Kidney (tissue), 14 donors: ENCODE data around the gene HNRNPLL. TPM values are rescaled to one million over a fixed set of nuclear protein-coding genes. Genes with fewer than 3 reads are reported as not detected.
"Not testable (repeated sequence)": the region's sequence is repeated elsewhere in the genome, so short reads cannot be mapped to it uniquely, and the experiment has no call there.

Experiments
- DNase-seq, 5 donors: peaks; one replicate each; pipeline ENCODE4 v3.0.0-alpha.2; 2013 to 2020
- FAIRE-seq: peaks from 2 replicates; lab custom pipeline; 2012; peaks lifted over from hg19 to GRCh38; lab: Jason Lieb, UNC
- H3K27ac ChIP-seq, 2 donors: one replicate each; pipeline ENCODE4 v1.7.0; 2013; ENCODE audit warnings: low read depth in 2 of 2, low read length in 2 of 2, inconsistent platforms in 1 of 2
- H3K27me3 ChIP-seq: one replicate; pipeline ENCODE4 v1.7.1; 2013; ENCODE audit warnings: low read length, inconsistent platforms; ENCODE audit not compliant: control insufficient read depth, insufficient read depth
- H3K36me3 ChIP-seq, 3 donors: one replicate each; pipeline versions ENCODE4 v1.7.0 to v1.7.1; 2013; ENCODE audit warnings: low read length in 3 of 3, control low read depth in 1 of 3, inconsistent platforms in 1 of 3; ENCODE audit not compliant: insufficient read depth in 3 of 3, control insufficient read depth in 2 of 3
- H3K4me1 ChIP-seq, 3 donors: one replicate each; pipeline versions ENCODE4 v1.7.0 to v1.7.1; 2013; ENCODE audit warnings: low read length in 3 of 3, inconsistent platforms in 1 of 3, low read depth in 1 of 3; ENCODE audit not compliant: control insufficient read depth in 2 of 3, insufficient read depth in 2 of 3
- H3K4me3 ChIP-seq, 3 donors: one replicate each; pipeline versions ENCODE4 v1.7.0 to v1.8.1; 2013; ENCODE audit warnings: low read length in 3 of 3, control low read depth in 1 of 3, inconsistent platforms in 1 of 3
- H3K9ac ChIP-seq, 3 donors: one replicate each; pipeline versions ENCODE4 v1.7.0 to v1.7.1; 2013; ENCODE audit warnings: low read length in 3 of 3, control low read depth in 1 of 3, inconsistent platforms in 1 of 3
- H3K9me3 ChIP-seq, 3 donors: one replicate each; pipeline versions ENCODE4 v1.7.0 to v1.7.1; 2013; ENCODE audit warnings: low read length in 3 of 3, control low read depth in 1 of 3, inconsistent platforms in 1 of 3; ENCODE audit not compliant: control insufficient read depth in 2 of 3, insufficient read depth in 1 of 3
- intact Hi-C: fragments of 100-400 bp; cut with DNase I; formaldehyde crosslinking; loops from one replicate; pipeline ENCODE4 v1.11.1; 2022
- polyA plus RNA-seq: library from polyadenylated mRNA; stranded (reverse); fragments of 350-450 nt; fragmentation: Illumina TruSeq; extraction: RNeasy Lipid Tissue Mini Kit (QIAGEN cat#74804); gene quantifications from one replicate; pipeline ENCODE4 v1.2.3, GENCODE V29; 2014; ENCODE audit warnings: low read depth, low replicate concordance; ENCODE audit not compliant: insufficient read depth
- total RNA-seq: library from RNA; stranded (reverse); fragmentation: NEBNext Ultra II Directional; extraction: Animal tissue kit (Norgen Biotek cat#: 25700); gene quantifications from one replicate; pipeline ENCODE4 v1.2.1, GENCODE V29; 2021
- TF ChIP-seq, protein P1 (sequence below): IDR thresholded peaks from 3 replicates; pipeline ENCODE4 v1.5.1; 2012; ENCODE audit warnings: mild to moderate bottlenecking, moderate library complexity, borderline replicate concordance; ENCODE audit not compliant: insufficient read depth; ENCODE audit errors: extremely low read depth
- donor health status: control.
- donor health status: control.
- donor health status: control.
- donor health status: control.
- donor health status: control.
- donor health status: DM: yes; HTN: yes; CAD: no.
- donor health status: Normal renal cell carcinoma (clear cell type).

The HNRNPLL gene
- total and polyA plus RNA-seq, 2 donors from 2014 or later = 15.5 to 51.0 TPM

GRCh38 chr2:38546064-38546463, 56.7 kb downstream of the HNRNPLL start:
- DNase-seq = no peak
- H3K9ac ChIP-seq = no peak overlapping the region

DNA sequence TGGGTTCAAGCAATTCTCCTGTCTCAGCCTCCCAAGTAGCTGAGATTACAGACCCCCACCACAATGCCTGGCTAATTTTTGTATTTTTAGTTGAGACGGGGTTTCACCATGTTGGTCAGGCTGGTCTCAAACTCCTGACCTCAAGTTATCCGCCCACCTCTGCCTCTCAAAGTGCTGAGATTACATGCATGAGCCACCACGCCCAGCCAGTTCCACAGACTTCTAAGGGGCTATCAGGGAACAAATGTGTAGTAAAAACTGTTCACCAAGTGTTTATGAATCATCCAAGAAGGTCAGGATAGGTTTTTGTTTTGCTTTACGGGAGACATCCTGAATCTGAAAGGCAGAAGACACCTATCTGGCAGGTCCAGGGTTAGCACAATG, 60.5 kb downstream of the HNRNPLL start:
- FAIRE-seq, H3K4me1 ChIP-seq, H3K27me3 ChIP-seq, H3K4me3 ChIP-seq, DNase-seq, intact Hi-C loops, H3K9ac ChIP-seq, H3K27ac ChIP-seq, H3K9me3 ChIP-seq, H3K36me3 ChIP-seq: not testable (repeated sequence)

More at GRCh38 chr2:38546064-38546463, 56.7 kb downstream of the HNRNPLL start:
- intact Hi-C loops = no loop called here
- Histone ChIP-seq H3K4me3 (no peak overlapping the region), H3K27ac (no peak overlapping the region), H3K9me3 (no peaks in the 10 kb centered on the region), H3K36me3 (no peaks in the 10 kb centered on the region), H3K27me3 (no peaks in the 10 kb centered on the region), H3K4me1 (peaks cover 0 to 2% (median 0%) of the 10 kb centered on the region in 3 donors)
- no peak for FAIRE-seq
- TF ChIP-seq, protein P1, sequence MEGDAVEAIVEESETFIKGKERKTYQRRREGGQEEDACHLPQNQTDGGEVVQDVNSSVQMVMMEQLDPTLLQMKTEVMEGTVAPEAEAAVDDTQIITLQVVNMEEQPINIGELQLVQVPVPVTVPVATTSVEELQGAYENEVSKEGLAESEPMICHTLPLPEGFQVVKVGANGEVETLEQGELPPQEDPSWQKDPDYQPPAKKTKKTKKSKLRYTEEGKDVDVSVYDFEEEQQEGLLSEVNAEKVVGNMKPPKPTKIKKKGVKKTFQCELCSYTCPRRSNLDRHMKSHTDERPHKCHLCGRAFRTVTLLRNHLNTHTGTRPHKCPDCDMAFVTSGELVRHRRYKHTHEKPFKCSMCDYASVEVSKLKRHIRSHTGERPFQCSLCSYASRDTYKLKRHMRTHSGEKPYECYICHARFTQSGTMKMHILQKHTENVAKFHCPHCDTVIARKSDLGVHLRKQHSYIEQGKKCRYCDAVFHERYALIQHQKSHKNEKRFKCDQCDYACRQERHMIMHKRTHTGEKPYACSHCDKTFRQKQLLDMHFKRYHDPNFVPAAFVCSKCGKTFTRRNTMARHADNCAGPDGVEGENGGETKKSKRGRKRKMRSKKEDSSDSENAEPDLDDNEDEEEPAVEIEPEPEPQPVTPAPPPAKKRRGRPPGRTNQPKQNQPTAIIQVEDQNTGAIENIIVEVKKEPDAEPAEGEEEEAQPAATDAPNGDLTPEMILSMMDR = no peak

DNA sequence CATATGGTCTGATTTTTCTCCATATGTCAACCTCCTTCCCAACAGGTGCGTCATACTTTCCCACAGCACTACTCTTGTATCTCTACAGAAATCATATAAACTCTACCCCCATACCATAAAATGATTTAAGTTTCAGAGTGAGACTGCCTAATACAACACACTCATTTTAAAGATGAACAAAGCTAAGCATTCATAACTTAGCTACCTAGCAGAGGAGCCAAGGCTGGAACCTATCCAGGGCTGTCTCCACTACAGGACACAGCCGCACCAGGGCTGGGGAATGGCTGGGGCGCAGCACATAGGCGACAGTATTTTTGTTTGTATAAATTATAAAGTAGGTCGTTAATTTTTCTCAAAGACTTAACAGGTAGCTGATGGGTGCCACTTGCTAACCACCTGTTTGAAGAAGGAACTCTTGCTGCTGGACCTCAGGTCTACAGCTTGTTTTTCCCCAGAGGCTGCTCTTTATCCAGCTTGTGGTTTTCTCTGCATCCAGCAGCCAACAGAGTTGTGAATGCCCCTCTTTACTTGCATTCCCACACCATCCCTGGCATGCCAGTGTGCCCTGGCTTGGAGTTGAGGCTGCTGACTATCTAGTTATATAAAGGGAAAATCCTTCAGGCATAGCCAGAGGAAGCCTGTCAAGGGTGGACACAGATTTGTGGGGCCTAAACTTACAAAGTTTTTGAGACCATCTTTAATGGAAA, 62.0 kb downstream of the HNRNPLL start:
- TF ChIP-seq, protein P1 = no peak
- Histone ChIP-seq H3K4me3 (no peak overlapping the region), H3K9me3 (no peaks in the 10 kb centered on the region), H3K36me3 (no peaks in the 10 kb centered on the region), H3K9ac (no peak overlapping the region), H3K4me1 (peaks cover 0 to 2% (median 0%) of the 10 kb centered on the region in 3 donors), H3K27ac (no peak overlapping the region), H3K27me3 (no peaks in the 10 kb centered on the region)
- intact Hi-C loops = no loop called here
- DNase-seq = no peak
- FAIRE-seq = no peak

DNA sequence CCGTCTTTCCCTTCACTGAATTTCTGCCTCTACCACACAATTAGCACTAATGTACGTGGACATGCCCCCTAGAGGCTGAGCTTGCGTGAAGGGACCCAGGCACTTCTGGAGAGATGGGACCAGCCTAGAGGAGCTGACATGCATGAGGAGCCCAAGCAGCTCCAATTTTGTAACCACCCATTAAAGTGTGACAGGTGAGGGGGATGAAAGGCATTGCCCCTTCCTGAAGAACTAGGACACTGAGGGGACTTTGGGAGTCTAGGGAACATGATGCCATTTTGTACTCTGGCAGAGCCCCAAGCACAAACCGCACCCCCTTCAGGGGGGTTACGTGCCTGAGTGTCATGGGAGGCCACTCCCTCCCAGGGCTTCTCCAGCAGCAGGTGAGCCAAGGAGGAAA, 63.6 kb downstream of the HNRNPLL start:
- Histone ChIP-seq H3K4me1 (peaks cover 0 to 2% (median 0%) of the 10 kb centered on the region in 3 donors), H3K4me3 (no peak overlapping the region), H3K27me3 (no peaks in the 10 kb centered on the region), H3K9ac (no peak overlapping the region), H3K36me3 (no peaks in the 10 kb centered on the region), H3K9me3 (no peaks in the 10 kb centered on the region), H3K27ac (no peak overlapping the region)
- TF ChIP-seq, protein P1 = no peak
- DNase-seq (no peak), FAIRE-seq (no peak)
- intact Hi-C loops = no loop called here
